Measurements from ENCODE around the gene ALOXE3.

The ALOXE3 gene

GRCh38 chr17:8091033-8091687, 27.2 kb downstream of the ALOXE3 start:
- H3K4me3 ChIP-seq (ENCODE audit: low read depth, low read length), result no peak overlapping the region
- peak; percentile 83 for DNase-seq (ENCODE audit: low read depth)
- no peak for TF ChIP-seq MYC (IDR thresholded peaks at IDR 0.05; ENCODE audit: low read depth, low read length)
- TF ChIP-seq CTCF (IDR thresholded peaks at IDR 0.05; ENCODE audit: low read depth, low read length), result no peak

DNA sequence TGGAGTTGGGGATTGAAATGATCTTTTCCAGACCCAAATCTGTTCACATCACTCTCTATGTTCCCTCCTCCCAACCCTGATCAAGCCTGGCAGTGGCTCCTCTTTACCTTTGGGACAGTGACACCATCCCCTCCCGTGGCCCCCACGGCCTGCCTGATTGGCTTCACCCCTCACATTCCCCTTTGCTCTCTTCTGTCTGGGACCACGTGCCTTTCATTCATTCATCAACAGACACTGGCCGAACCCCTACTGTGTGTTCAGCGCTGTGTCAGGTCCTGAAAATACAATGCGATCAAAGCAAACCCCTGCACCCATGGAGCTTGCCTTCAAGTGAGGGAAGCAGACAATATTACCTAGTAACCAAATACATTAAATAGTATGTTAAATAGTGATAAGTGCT, 28.6 kb downstream of the ALOXE3 start:
- DNase-seq (ENCODE audit: low read depth), result no peak
- no peak overlapping the region for H3K4me3 ChIP-seq (ENCODE audit: low read depth, low read length)
- TF ChIP-seq MAX (IDR thresholded peaks at IDR 0.05; ENCODE audit: low read depth, low read length) (no peak), CTCF (IDR thresholded peaks at IDR 0.05; ENCODE audit: low read depth, low read length) (no peak), POLR2A (IDR thresholded peaks at IDR 0.05; ENCODE audit: extremely low read depth, insufficient read length) (no peak), MYC (IDR thresholded peaks at IDR 0.05; ENCODE audit: low read depth, low read length) (no peak)

DNA sequence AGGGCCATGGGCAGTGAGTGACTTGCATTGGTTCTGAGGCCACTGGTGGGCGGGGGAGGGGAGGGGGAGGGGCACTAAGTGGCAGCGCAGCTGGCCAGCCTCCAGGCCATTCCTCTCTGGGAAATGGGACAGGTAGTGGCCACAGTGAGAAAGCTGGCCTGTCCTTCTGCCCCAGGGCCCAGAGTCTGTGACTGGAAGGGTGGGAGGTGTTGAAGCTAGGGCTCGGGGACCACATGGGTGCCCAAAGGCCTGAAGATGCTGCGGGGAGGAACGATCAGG, 30.4 kb downstream of the ALOXE3 start:
- DNase-seq (ENCODE audit: low read depth), result no peak
- no peak overlapping the region for H3K4me3 ChIP-seq (ENCODE audit: low read depth, low read length)
- no peak for TF ChIP-seq MAX (IDR thresholded peaks at IDR 0.05; ENCODE audit: low read depth, low read length)
- no peak for TF ChIP-seq MYC (IDR thresholded peaks at IDR 0.05; ENCODE audit: low read depth, low read length)
- no peak for TF ChIP-seq CTCF (IDR thresholded peaks at IDR 0.05; ENCODE audit: low read depth, low read length)
- no peak for TF ChIP-seq POLR2A (IDR thresholded peaks at IDR 0.05; ENCODE audit: extremely low read depth, insufficient read length)

GRCh38 chr17:8087075-8087951, 31.0 kb downstream of the ALOXE3 start, which contains the start of gene ALOX12B:
Gene ALOX12B (minus strand): TSS chr17:8087716. CDS start chr17:8087442, 274 bp downstream.
- no peak within 1 kb of the TSS for H3K4me3 ChIP-seq (ENCODE audit: low read depth, low read length)
- no peak for TF ChIP-seq MAX (IDR thresholded peaks at IDR 0.05; ENCODE audit: low read depth, low read length)
- no peak for TF ChIP-seq CTCF (IDR thresholded peaks at IDR 0.05; ENCODE audit: low read depth, low read length)
- TF ChIP-seq POLR2A (IDR thresholded peaks at IDR 0.05; ENCODE audit: extremely low read depth, insufficient read length), result no peak
- no peak for TF ChIP-seq MYC (IDR thresholded peaks at IDR 0.05; ENCODE audit: low read depth, low read length)
- DNase-seq (ENCODE audit: low read depth), result no peak

- no peak for DNase-seq (ENCODE audit: low read depth)
- no peak for TF ChIP-seq MAX (IDR thresholded peaks at IDR 0.05; ENCODE audit: low read depth, low read length)
- no peak for TF ChIP-seq MYC (IDR thresholded peaks at IDR 0.05; ENCODE audit: low read depth, low read length)
- TF ChIP-seq POLR2A (IDR thresholded peaks at IDR 0.05; ENCODE audit: extremely low read depth, insufficient read length), result no peak
- H3K4me3 ChIP-seq (ENCODE audit: low read depth, low read length), result no peak overlapping the region
Measured at GRCh38 chr17:8084250-8084649, 34.1 kb downstream of the ALOXE3 start.

DNA sequence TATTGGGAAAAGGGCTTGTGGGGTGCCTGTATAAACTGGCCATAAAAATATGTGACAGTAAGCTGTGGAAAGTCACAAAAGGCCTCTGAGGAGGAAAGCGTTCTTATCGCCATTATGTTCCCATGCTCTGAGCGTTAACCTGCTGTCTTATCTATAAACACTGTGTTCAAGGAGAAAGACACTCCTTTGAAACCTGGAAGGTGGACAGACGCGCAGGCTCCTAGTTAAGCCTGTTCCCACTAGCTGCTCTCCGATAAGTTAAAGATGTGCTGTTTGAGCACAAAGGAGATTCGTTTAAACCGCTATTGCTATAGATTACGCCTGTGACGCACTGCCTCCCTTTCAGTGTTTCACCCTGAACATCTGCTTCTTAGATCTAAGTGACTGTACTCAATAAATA, 36.0 kb downstream of the ALOXE3 start:
- no peak overlapping the region for H3K4me3 ChIP-seq (ENCODE audit: low read depth, low read length)
- DNase-seq (ENCODE audit: low read depth), result no peak
- TF ChIP-seq MAX (IDR thresholded peaks at IDR 0.05; ENCODE audit: low read depth, low read length), result no peak
- no peak for TF ChIP-seq CTCF (IDR thresholded peaks at IDR 0.05; ENCODE audit: low read depth, low read length)
- TF ChIP-seq POLR2A (IDR thresholded peaks at IDR 0.05; ENCODE audit: extremely low read depth, insufficient read length), result no peak
- TF ChIP-seq MYC (IDR thresholded peaks at IDR 0.05; ENCODE audit: low read depth, low read length), result no peak
